ENCODE results near the gene ACOX2.

DNA sequence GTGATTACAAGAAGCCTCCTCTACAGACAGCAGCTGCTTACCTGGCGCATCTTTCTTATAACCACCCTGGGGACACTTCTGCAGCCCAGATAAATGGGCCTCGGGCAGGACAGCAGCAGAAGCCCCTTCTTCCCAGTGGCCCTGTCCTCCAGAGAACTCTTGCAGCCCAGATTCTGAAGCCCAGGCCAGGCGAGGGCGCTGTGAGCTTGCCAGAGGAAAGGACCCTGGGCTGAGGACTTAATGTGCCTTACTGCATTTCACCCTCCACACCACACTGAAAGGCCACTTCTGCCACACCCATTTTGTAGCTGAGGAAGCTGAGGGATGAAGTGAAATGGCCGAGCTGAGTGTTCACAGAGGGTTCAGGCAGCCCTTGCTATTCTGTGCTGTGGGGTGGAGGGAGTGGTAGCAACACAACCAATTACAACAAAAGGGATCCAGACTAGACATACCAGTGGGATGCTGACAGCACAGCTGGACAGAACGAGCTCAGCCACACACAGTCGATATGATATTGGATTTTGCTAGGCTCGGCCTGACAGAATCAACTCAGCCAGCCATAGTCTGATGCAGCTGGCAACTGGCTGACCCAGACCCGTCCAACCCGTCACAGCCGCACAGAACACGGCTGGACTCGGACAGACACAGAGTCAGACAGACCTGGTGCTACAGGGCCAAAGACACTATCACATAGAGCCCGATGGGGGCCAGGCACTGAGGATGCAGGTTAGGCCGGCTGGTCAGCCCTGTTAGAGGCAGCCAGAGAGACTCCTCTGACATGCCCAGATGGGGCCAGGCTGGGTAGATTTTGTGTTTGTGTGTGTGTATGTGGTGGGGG is 7.3 kb downstream of the ACOX2 start:
- TF ChIP-seq, protein P1, sequence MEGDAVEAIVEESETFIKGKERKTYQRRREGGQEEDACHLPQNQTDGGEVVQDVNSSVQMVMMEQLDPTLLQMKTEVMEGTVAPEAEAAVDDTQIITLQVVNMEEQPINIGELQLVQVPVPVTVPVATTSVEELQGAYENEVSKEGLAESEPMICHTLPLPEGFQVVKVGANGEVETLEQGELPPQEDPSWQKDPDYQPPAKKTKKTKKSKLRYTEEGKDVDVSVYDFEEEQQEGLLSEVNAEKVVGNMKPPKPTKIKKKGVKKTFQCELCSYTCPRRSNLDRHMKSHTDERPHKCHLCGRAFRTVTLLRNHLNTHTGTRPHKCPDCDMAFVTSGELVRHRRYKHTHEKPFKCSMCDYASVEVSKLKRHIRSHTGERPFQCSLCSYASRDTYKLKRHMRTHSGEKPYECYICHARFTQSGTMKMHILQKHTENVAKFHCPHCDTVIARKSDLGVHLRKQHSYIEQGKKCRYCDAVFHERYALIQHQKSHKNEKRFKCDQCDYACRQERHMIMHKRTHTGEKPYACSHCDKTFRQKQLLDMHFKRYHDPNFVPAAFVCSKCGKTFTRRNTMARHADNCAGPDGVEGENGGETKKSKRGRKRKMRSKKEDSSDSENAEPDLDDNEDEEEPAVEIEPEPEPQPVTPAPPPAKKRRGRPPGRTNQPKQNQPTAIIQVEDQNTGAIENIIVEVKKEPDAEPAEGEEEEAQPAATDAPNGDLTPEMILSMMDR (IDR thresholded peaks at IDR 0.05; ENCODE audit: low read depth, low read length, poor library complexity, severe bottlenecking), result peak; percentile 75
- TF ChIP-seq EZH2phosphoT487 (IDR thresholded peaks at IDR 0.05; ENCODE audit: borderline replicate concordance, low read length), result no peak

All from DOHH2 (cell line).